ENCODE data around the gene CMIP.

Gene CMIP

DNA sequence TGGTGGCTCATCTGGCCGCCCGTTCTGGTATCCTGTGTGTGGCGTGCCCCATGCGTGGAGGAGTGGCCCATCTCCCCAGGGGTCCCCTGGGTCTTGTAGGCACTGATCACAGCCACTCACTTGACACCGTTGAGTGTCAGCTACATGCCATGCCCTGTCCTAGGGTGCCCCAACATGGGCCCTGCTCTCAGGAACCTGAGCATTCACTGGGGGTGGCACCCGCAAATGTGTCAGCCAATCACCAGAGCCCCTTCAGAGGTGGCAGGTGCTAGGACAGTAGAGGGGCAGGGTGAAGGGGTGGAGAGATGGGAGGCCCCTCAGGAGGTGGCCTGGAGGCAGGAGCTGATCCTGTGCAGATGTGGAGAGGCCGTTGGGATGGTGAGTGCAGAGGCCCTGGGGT is 27.8 kb downstream of the CMIP start:
- H3K4me3 ChIP-seq (ENCODE audit: low read depth, low read length), result no peak overlapping the region
- H3K36me3 ChIP-seq (ENCODE audit: insufficient read depth, low read length), result peaks cover 3% of the 10 kb centered on the region; the same call in 1 of the 2 replicates
- H2AFZ ChIP-seq (ENCODE audit: low read length, unreplicated experiment), result no peak overlapping the region
- H3K27me3 ChIP-seq (ENCODE audit: insufficient read depth, low read length), result no peaks in the 10 kb centered on the region
- H3K4me1 ChIP-seq (ENCODE audit: control insufficient read depth, insufficient read depth, low read length, unreplicated experiment), result peaks cover 10% of the 10 kb centered on the region
- H3K27ac ChIP-seq (ENCODE audit: low read depth, low read length), result no peak overlapping the region
- peaks cover 7% of the 10 kb centered on the region for H3K79me2 ChIP-seq (ENCODE audit: control insufficient read depth, insufficient read depth, low read length, unreplicated experiment)

DNA sequence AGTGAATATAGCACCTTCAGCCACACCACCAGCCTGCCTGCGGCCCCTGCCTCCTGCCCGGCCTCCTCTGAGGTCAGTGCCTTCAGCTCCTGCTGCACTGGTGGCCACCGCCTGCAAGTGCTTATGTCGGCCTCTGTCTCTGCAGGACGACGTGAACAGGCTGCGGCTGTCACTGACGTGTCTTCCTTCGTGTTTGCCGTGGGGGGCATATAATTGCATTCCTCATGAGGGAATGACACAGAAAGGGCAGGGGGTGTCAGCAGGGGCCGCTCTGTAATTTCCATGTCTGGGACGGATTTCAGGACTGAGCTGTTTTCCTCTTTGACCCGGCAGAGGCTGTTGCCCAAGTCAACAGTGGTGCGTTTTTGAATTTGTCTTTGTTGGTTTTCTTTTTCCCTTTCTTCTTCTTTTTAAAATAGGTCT is 28.5 kb downstream of the CMIP start:
- Histone ChIP-seq H3K79me2 (ENCODE audit: control insufficient read depth, insufficient read depth, low read length, unreplicated experiment) (peaks cover 7% of the 10 kb centered on the region), H3K36me3 (ENCODE audit: insufficient read depth, low read length) (peaks cover 3% of the 10 kb centered on the region; the same call in 1 of the 2 replicates), H3K4me3 (ENCODE audit: low read depth, low read length) (no peak overlapping the region), H3K27ac (ENCODE audit: low read depth, low read length) (no peak overlapping the region), H3K27me3 (ENCODE audit: insufficient read depth, low read length) (no peaks in the 10 kb centered on the region), H2AFZ (ENCODE audit: low read length, unreplicated experiment) (no peak overlapping the region), H3K4me1 (ENCODE audit: control insufficient read depth, insufficient read depth, low read length, unreplicated experiment) (peaks cover 10% of the 10 kb centered on the region)

DNA sequence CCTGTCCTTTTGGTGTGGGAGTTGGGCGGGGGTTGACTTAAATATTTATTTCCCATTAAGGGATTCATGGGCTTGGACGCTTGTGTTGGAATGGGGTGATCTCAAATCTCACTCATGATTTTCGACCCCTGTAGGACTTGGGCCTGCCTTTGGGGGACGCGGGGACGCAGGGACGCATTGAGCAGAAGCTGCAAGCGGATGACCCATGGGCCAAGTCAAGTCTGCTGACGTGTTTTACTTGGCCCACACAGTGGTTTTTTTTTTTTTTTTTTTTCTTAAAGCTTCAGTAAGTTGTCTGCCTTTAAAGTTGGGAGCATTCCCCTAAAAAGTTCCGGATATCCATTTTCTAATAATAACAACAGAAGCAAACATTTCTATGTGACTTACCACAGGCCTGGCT is 28.9 kb downstream of the CMIP start:
- Histone ChIP-seq H3K36me3 (ENCODE audit: insufficient read depth, low read length) (peaks cover 3% of the 10 kb centered on the region; the same call in 1 of the 2 replicates), H3K27me3 (ENCODE audit: insufficient read depth, low read length) (no peaks in the 10 kb centered on the region), H2AFZ (ENCODE audit: low read length, unreplicated experiment) (no peak overlapping the region), H3K4me3 (ENCODE audit: low read depth, low read length) (no peak overlapping the region), H3K79me2 (ENCODE audit: control insufficient read depth, insufficient read depth, low read length, unreplicated experiment) (peaks cover 5% of the 10 kb centered on the region), H3K4me1 (ENCODE audit: control insufficient read depth, insufficient read depth, low read length, unreplicated experiment) (peaks cover 10% of the 10 kb centered on the region), H3K27ac (ENCODE audit: low read depth, low read length) (no peak overlapping the region)

DNA sequence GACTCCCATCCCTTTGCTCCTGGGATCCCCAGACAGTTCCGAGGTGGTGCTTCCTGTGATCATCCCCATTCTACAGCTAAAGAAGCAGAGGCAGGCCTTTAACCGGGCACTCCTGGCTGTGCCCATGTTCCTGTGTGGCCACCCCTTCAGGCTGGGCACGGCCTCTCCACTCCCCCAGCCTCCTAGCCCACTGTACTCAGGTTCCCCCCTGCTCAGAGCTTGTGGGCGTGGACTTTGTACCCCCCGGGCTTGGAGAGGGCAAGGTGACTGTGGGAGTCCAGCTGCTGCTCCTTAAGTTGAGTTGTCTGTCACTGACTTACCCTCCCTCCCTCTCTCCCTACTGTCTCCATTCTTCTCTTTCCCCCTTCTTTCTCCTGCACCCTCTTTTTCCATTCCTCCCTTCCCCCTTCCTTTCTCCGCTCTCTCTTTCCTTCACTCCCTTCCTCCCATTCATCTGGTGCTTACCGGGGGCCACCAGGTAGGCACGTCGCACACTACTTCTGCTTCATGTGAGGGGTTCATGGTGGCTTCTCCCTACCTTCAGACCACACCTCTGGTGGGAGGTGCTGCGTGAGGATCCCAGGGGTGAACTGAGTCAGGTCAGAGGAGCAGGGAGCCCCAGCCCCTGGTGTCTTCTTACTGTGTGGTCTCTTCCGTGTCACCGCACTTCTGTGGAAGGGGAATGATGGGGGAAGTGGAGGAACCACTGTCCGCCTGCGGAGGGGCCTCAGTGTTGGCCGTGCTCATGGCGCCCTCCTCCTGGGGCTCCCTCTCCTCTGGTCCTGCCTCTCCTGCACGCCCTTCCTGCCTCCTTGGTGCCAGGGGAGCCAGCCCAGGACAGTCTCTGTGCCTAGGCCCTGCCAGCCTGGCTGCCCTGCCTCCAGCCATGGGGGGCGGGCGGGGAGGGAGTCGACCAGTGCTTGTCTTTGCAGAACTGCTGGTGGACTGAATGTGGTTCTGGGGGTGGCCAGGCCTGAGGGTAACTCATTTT is 29.7 kb downstream of the CMIP start:
- Histone ChIP-seq H3K79me2 (ENCODE audit: control insufficient read depth, insufficient read depth, low read length, unreplicated experiment) (no peaks in the 10 kb centered on the region), H3K4me1 (ENCODE audit: control insufficient read depth, insufficient read depth, low read length, unreplicated experiment) (peaks cover 10% of the 10 kb centered on the region), H3K36me3 (ENCODE audit: insufficient read depth, low read length) (peaks cover 3% of the 10 kb centered on the region; the same call in 1 of the 2 replicates)

DNA sequence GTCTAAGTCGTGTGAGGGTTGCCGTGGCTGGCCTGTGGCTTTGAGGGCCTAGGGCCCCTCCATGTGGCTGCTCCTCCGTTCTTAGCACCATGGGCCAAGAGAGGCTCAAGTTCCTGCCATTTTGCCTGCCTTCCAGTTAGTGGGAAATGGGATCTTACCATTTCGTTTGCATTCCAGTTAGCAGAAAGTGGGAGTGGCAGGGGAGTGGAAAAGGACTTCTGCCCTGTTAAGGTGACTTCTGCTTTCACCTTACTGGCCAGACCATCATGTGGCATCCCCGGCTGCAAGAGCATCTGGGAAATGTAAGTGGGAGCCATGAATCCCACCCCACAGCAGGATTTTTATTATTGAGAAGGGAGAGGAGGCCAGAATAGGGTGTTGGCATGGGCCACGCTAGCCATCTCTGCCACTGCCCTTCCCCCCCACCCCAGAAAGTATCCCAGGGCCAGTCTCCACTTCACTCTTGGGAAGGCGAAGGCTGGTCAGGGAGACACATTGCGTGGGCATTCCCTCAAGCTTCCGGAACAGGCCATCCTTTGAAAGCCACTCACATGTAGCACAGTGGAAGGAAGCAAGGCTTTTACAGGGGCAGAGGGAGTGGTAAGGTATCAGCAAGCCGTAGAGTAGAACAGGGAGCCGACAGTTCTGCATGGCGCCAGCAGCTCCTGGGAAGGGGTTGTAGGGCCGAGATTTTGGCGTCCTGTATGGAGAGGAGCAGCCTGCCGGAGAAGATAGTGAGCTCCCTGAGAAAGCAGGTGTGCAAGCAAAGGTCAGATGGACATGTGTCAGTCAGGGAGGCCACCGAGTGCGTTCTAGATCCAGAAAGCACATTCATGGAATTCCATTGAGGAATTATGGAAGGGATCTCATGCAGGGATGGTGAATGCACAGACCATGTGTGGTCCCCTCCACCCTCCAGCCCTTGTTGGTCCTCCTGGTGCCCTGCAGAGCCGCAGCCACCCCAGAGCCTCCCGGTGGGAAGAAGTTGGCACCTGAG is 33.4 kb downstream of the CMIP start:
- peaks cover 3% of the 10 kb centered on the region for H3K79me2 ChIP-seq (ENCODE audit: control insufficient read depth, insufficient read depth, low read length, unreplicated experiment)
- no peak overlapping the region for H3K4me3 ChIP-seq (ENCODE audit: low read depth, low read length)
- no peak overlapping the region for H3K27ac ChIP-seq (ENCODE audit: low read depth, low read length)
- peaks cover 26% of the 10 kb centered on the region for H3K4me1 ChIP-seq (ENCODE audit: control insufficient read depth, insufficient read depth, low read length, unreplicated experiment)
- H3K36me3 ChIP-seq (ENCODE audit: insufficient read depth, low read length), result no peaks in the 10 kb centered on the region
- no peak overlapping the region for H2AFZ ChIP-seq (ENCODE audit: low read length, unreplicated experiment)
- H3K27me3 ChIP-seq (ENCODE audit: insufficient read depth, low read length), result no peaks in the 10 kb centered on the region

More for the DNA sequence above, 29.7 kb downstream of the CMIP start:
- no peak overlapping the region for H2AFZ ChIP-seq (ENCODE audit: low read length, unreplicated experiment)
- no peak overlapping the region for H3K4me3 ChIP-seq (ENCODE audit: low read depth, low read length)
- no peaks in the 10 kb centered on the region for H3K27me3 ChIP-seq (ENCODE audit: insufficient read depth, low read length)
- H3K27ac ChIP-seq (ENCODE audit: low read depth, low read length), result no peak overlapping the region

DNA sequence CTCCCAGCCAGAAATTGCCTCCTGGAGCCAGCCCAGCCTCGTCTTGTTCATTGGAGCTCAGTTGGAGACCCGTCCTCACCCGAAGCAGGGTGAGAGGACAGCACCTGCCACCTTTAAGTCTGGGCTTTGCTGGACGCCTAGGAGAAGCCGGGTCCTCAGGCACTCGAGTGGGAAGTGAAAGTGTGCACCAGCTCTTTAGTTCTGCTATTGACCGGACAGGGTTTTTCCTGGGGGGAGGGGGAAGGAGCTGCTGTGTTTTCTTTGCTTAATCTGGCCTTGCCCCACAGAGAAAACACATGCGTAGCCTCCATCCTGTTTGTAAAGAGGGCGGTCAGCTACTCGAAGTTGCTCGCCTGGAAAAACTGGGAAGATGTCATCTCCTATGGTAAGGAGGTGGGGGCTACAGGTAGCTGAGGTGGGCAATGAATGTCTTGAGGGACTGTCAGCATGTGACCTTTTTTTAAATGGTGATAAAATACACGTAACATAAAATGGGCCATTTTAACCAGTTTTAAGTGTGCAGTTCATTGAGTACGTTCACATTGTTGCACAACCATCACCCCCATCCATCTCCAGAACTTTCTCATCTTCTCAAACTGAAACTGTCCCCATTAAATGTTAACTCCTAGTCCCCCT is 34.4 kb downstream of the CMIP start:
- Histone ChIP-seq H3K4me3 (ENCODE audit: low read depth, low read length) (no peak overlapping the region), H3K4me1 (ENCODE audit: control insufficient read depth, insufficient read depth, low read length, unreplicated experiment) (peaks cover 20% of the 10 kb centered on the region), H3K27ac (ENCODE audit: low read depth, low read length) (no peak overlapping the region), H3K27me3 (ENCODE audit: insufficient read depth, low read length) (no peaks in the 10 kb centered on the region), H3K79me2 (ENCODE audit: control insufficient read depth, insufficient read depth, low read length, unreplicated experiment) (peaks cover 4% of the 10 kb centered on the region), H3K36me3 (ENCODE audit: insufficient read depth, low read length) (no peaks in the 10 kb centered on the region), H2AFZ (ENCODE audit: low read length, unreplicated experiment) (no peak overlapping the region)

DNA sequence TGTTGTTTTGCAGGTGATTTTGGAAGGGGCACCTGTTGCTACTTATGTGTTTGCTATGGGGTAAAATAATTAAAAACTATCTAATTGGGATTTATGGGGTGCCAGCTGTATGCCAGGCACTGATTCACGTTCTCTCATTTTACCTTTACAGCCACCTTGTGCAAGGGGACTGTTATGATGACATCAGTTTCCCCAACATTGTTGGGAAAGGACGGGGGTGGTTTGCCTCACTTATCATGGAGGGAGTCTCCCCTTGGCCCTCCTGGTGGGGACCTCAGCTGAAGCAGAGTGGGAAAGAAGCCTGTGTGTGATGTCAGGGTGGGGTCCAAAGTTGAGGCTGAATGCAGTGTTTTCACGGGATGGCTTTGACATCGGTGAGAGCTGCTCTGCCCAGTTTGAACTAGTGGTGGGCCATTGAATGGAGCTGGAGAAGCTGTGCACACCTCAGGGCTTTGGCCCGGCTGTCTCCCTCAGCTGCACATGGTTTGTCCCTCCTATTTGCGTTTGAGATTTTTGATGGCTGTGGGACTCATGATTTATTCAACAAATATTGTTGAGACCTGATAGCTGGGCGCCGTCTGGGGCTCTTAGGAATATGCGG is 36.1 kb downstream of the CMIP start:
- Histone ChIP-seq H3K79me2 (ENCODE audit: control insufficient read depth, insufficient read depth, low read length, unreplicated experiment) (peaks cover 7% of the 10 kb centered on the region), H3K27ac (ENCODE audit: low read depth, low read length) (no peak overlapping the region), H2AFZ (ENCODE audit: low read length, unreplicated experiment) (no peak overlapping the region), H3K27me3 (ENCODE audit: insufficient read depth, low read length) (no peaks in the 10 kb centered on the region), H3K4me3 (ENCODE audit: low read depth, low read length) (no peak overlapping the region), H3K4me1 (ENCODE audit: control insufficient read depth, insufficient read depth, low read length, unreplicated experiment) (peaks cover 16% of the 10 kb centered on the region), H3K36me3 (ENCODE audit: insufficient read depth, low read length) (no peaks in the 10 kb centered on the region)

DNA sequence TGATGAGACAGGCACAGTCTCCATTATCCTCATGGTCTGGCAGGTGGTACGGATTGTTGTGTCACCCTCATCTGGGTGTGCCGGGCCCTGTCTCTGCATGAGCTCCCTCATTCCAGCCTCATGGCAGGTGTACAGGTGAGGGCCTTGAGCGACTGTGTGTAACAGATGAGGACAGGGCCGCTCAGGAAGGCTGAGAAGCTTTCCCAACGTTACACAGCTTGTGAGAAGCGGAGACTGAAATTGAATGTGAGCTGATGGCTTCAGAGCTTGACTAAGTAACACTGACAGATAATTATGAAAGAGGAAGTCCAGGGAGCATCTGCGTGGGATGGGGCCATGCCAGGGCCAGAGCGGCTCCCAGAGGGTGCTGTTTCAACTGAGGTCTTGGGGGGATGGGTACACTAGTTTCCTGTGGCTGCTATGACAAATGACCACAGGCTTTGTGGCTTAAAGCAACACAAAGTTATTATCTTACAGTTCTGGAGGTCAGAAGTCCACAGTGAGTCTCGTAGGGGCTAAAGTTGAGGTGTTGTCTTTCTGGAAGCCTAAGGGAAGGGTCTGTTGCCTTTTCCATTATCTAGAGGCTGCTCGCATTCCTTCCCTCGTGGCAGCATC is 36.7 kb downstream of the CMIP start:
- Histone ChIP-seq H3K4me3 (ENCODE audit: low read depth, low read length) (no peak overlapping the region), H2AFZ (ENCODE audit: low read length, unreplicated experiment) (no peak overlapping the region), H3K36me3 (ENCODE audit: insufficient read depth, low read length) (no peaks in the 10 kb centered on the region), H3K27me3 (ENCODE audit: insufficient read depth, low read length) (no peaks in the 10 kb centered on the region), H3K79me2 (ENCODE audit: control insufficient read depth, insufficient read depth, low read length, unreplicated experiment) (peaks cover 8% of the 10 kb centered on the region), H3K4me1 (ENCODE audit: control insufficient read depth, insufficient read depth, low read length, unreplicated experiment) (peaks cover 16% of the 10 kb centered on the region), H3K27ac (ENCODE audit: low read depth, low read length) (no peak overlapping the region)

DNA sequence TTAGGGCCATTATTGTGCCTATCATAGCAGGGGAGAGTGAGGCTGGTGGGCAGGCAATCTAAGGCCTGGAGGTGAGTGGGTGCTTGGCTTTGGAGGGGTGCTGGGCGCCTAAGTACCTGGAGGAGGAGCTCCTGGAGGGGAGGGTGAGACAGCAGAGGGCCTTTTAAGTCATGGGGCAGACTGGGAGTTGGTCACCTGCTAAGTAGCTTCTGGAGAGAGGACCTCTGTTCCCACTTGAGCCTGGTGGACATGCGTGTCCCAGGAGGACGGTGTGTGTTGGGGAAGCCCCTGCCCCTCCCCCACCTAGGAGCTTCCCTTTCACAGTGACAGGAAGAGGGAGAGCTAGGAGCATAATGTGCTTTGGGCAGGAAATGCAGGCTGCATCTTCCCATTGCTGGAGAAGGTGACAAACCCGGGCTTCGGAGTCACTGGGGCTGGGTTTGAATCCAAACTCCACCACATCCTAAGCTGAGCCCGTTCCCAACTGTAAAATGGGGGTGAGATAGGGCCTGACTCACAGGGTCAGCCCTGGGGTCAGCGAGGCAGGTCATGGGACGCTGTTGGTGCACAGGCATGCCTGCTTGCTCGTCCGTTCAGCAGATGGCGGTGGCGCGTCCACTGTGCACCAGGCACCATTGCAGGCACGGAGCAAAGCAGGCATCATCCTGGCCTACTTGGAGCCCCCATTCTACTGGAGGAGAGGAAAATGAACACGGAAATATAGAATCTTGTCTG is 37.9 kb downstream of the CMIP start:
- H3K4me1 ChIP-seq (ENCODE audit: control insufficient read depth, insufficient read depth, low read length, unreplicated experiment), result peaks cover 16% of the 10 kb centered on the region

More for the DNA sequence above, 37.9 kb downstream of the CMIP start:
- H3K36me3 ChIP-seq (ENCODE audit: insufficient read depth, low read length), result no peaks in the 10 kb centered on the region
- peaks cover 13% of the 10 kb centered on the region for H3K79me2 ChIP-seq (ENCODE audit: control insufficient read depth, insufficient read depth, low read length, unreplicated experiment)
- H3K27me3 ChIP-seq (ENCODE audit: insufficient read depth, low read length), result no peaks in the 10 kb centered on the region
- no peak overlapping the region for H3K27ac ChIP-seq (ENCODE audit: low read depth, low read length)
- no peak overlapping the region for H3K4me3 ChIP-seq (ENCODE audit: low read depth, low read length)
- H2AFZ ChIP-seq (ENCODE audit: low read length, unreplicated experiment), result no peak overlapping the region

Data from ACC112 (cell line).